MG63 (cell line): ENCODE measurements around the gene TPRG1. TPM values are rescaled to one million over a fixed set of nuclear protein-coding genes. Genes with fewer than 3 reads are reported as not detected.

Experiments used
- DNase-seq: peaks from one replicate; pipeline ENCODE4 v3.0.0-alpha.2; 2020
- H3K27me3 ChIP-seq: fragments of 250-450 bp; sonication (Bioruptor Pico); 2 replicates; pipeline ENCODE4 v1.5.1; 2020; ENCODE audit warnings: mild to moderate bottlenecking, moderate library complexity
- H3K36me3 ChIP-seq: fragments of 250-450 bp; sonication (Bioruptor Pico); 2 replicates; pipeline ENCODE4 v1.5.1; 2020; ENCODE audit warnings: mild to moderate bottlenecking, moderate library complexity
- H3K4me3 ChIP-seq: fragments of 250-450 bp; sonication (Bioruptor Pico); 2 replicates; pipeline ENCODE4 v1.5.1; 2020; ENCODE audit warnings: mild to moderate bottlenecking, moderate library complexity
- H3K9me3 ChIP-seq: fragments of 250-450 bp; sonication (Bioruptor Pico); 2 replicates; pipeline ENCODE4 v1.5.1; 2020; ENCODE audit warnings: mild to moderate bottlenecking, moderate library complexity
- total RNA-seq: library from RNA; depleted of rRNA; stranded (reverse); fragments of >200 nt; shearing (Covaris generic); gene quantifications from 2 replicates; pipeline ENCODE4 v1.2.3, GENCODE V29; 2014; ENCODE audit warnings: low replicate concordance

The TPRG1 gene
- total RNA-seq, 1 experiment from 2014 or later, result 0.16 TPM

DNA sequence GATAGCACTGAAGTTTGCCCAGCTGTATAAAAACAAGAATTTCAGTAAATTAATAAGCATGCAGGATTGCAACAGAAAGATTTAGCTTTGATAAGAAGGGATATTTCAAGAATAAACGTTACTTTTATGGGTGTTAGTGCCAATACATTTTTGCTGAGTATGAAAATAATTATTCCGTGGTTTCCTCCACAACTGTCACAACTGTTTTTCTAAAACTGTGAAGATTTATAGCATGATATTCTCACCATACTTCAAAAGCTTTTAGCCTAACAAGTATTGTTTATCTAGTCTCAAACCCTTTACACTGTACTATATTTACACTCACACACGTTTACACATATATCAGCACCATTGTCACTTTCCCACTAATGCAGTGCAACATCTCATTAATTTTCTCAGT, 200.5 kb downstream of the TPRG1 start:
- no peak overlapping the region for H3K4me3 ChIP-seq
- no peaks in the 10 kb centered on the region for H3K36me3 ChIP-seq
- no peaks in the 10 kb centered on the region for H3K27me3 ChIP-seq
- no peaks in the 10 kb centered on the region; the same call in 1 of the 2 replicates for H3K9me3 ChIP-seq
- DNase-seq, result no peak
